ENCODE data around the gene RBP3.

- TF ChIP-seq CTCF (IDR thresholded peaks at IDR 0.05; ENCODE audit: low read depth, low read length, poor library complexity, severe bottlenecking): no peak
- no peak for TF ChIP-seq EZH2phosphoT487 (IDR thresholded peaks at IDR 0.05; ENCODE audit: borderline replicate concordance, low read length)
Measured at GRCh38 chr10:47339759-47340607, 8.2 kb upstream of the RBP3 start.

Measured in DOHH2 (cell line).